ENCODE measurements around the gene FCGR2B.
"Not testable (repeated sequence)": the region's sequence is repeated elsewhere in the genome, so short reads cannot be mapped to it uniquely, and the experiment has no call there.

The FCGR2B gene

GRCh38 chr1:161647507-161648360 is 15.2 kb upstream of the FCGR2B start:
- DNase-seq (ENCODE audit: low read depth in 2 of 2), result not testable (repeated sequence)

- not testable (repeated sequence) for DNase-seq (ENCODE audit: low read depth in 2 of 2)
Measured at GRCh38 chr1:161653541-161653940, 9.4 kb upstream of the FCGR2B start.

GRCh38 chr1:161653971-161654370 is 9.0 kb upstream of the FCGR2B start:
- not testable (repeated sequence) for DNase-seq (ENCODE audit: low read depth in 2 of 2)

GRCh38 chr1:161658524-161658923 is 4.4 kb upstream of the FCGR2B start:
- DNase-seq (ENCODE audit: low read depth in 2 of 2), result not testable (repeated sequence)

- not testable (repeated sequence) for DNase-seq (ENCODE audit: low read depth in 2 of 2)
Measured at GRCh38 chr1:161661660-161662311, 1.2 kb upstream of the FCGR2B start.

GRCh38 chr1:161663569-161663968 is 626 bp downstream of the FCGR2B start:
- DNase-seq (ENCODE audit: low read depth in 2 of 2), result not testable (repeated sequence)

- DNase-seq (ENCODE audit: low read depth in 2 of 2), result not testable (repeated sequence)
Measured at GRCh38 chr1:161664689-161665088, 1.7 kb downstream of the FCGR2B start.

GRCh38 chr1:161671045-161672020 is 8.4 kb downstream of the FCGR2B start:
- DNase-seq (ENCODE audit: low read depth in 2 of 2), result not testable (repeated sequence)

GRCh38 chr1:161673437-161673836 is 10.5 kb downstream of the FCGR2B start:
- not testable (repeated sequence) for DNase-seq (ENCODE audit: low read depth in 2 of 2)

- DNase-seq (ENCODE audit: low read depth in 2 of 2), result not testable (repeated sequence)
Measured at GRCh38 chr1:161674447-161674846, 11.5 kb downstream of the FCGR2B start.

- DNase-seq (ENCODE audit: low read depth in 2 of 2), result not testable (repeated sequence)
Measured at GRCh38 chr1:161674908-161675307, 12.0 kb downstream of the FCGR2B start.

GRCh38 chr1:161676441-161676840 is 13.5 kb downstream of the FCGR2B start:
- DNase-seq (ENCODE audit: low read depth in 2 of 2), result no peak

- DNase-seq (ENCODE audit: low read depth in 2 of 2), result no peak
Measured at GRCh38 chr1:161676958-161677689, 14.2 kb downstream of the FCGR2B start.

- DNase-seq (ENCODE audit: low read depth in 2 of 2), result no peak
Measured at GRCh38 chr1:161678500-161678899, 15.6 kb downstream of the FCGR2B start.

GRCh38 chr1:161681879-161682278 is 18.9 kb downstream of the FCGR2B start:
- no peak for DNase-seq (ENCODE audit: low read depth in 2 of 2)

GRCh38 chr1:161688946-161689345 is 26.0 kb downstream of the FCGR2B start:
- no peak for DNase-seq (ENCODE audit: low read depth in 2 of 2)

- DNase-seq (ENCODE audit: low read depth in 2 of 2), result no peak
Measured at GRCh38 chr1:161691846-161692245, 28.9 kb downstream of the FCGR2B start.

- not testable (repeated sequence) for DNase-seq (ENCODE audit: low read depth in 2 of 2)
Measured at GRCh38 chr1:161693020-161693712, 30.2 kb downstream of the FCGR2B start.

GRCh38 chr1:161698302-161698701 is 35.4 kb downstream of the FCGR2B start:
- not testable (repeated sequence) for DNase-seq (ENCODE audit: low read depth in 2 of 2)

GRCh38 chr1:161702250-161702649 is 39.3 kb downstream of the FCGR2B start:
- DNase-seq (ENCODE audit: low read depth in 2 of 2), result no peak

Measured in stimulated activated CD8-positive, alpha-beta memory T cell treated with anti-CD3 and anti-CD28 coated beads, Interleukin-7, amount 100 ng/mL, for 1 hour (primary cell).